Measurements from ENCODE around the gene SHC4.

Gene SHC4

DNA sequence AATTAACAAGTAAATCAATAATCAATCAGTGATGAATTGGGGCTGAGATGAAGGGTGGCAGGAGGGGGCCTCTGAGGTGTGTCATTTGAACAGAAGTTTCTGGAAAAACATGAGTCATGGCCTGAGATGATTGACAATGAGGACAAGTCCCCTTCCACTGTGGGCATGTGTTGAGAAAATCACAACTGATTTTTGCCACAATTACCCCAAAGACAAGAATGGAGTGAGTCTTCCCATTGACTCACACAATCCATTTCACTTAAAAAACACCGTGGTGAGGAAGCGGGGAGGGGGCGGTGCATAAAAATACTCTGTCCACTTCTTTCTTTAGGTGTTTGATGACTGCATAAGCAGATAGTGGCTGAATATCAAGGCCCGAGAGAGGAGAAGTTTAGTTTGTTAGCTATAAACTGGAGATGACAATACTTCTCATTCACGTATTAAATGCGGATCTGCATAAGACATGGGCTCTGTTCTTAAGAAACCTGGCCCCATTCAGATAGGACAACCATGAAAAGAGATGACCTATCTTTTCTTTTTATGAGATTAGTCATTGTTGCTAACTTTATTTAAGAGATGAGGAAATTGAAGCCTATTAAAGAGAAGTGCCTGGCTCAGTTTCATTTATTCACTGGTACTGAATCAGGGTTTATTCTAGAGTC lies 34.7 kb downstream of the SHC4 start:
- H3K4me3 ChIP-seq (replicated peaks; ENCODE audit: low read depth, low read length), result no peak overlapping the region
- TF ChIP-seq, protein P1, sequence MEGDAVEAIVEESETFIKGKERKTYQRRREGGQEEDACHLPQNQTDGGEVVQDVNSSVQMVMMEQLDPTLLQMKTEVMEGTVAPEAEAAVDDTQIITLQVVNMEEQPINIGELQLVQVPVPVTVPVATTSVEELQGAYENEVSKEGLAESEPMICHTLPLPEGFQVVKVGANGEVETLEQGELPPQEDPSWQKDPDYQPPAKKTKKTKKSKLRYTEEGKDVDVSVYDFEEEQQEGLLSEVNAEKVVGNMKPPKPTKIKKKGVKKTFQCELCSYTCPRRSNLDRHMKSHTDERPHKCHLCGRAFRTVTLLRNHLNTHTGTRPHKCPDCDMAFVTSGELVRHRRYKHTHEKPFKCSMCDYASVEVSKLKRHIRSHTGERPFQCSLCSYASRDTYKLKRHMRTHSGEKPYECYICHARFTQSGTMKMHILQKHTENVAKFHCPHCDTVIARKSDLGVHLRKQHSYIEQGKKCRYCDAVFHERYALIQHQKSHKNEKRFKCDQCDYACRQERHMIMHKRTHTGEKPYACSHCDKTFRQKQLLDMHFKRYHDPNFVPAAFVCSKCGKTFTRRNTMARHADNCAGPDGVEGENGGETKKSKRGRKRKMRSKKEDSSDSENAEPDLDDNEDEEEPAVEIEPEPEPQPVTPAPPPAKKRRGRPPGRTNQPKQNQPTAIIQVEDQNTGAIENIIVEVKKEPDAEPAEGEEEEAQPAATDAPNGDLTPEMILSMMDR (IDR thresholded peaks at IDR 0.05; ENCODE audit: low read length, missing control alignments), result no peak
- DNase-seq (ENCODE audit: low read depth), result no peak

DNA sequence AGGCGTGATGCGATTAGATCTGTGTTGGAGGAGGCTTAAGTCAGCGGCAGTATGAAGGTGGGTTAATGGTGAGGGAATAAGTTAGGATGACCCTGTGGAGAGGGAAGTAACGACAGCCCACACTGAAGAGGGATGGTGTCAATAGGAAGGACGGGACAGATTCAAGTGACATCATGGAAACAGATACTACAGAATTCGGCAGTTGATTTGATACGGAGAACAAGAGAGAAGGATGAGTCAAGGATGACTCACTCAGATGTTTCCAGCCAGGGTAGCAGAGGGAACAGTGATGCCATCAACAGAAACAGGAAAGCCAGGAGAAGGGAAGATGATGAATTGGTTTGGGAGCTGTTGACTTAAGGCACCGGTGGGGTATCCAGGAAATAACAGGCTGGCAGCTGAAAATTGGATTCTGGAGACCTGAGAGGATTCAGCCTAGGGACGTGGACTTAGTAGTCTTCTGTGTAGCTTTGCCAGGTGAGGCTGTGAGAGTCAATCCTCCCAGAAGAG lies 38.0 kb downstream of the SHC4 start:
- DNase-seq (ENCODE audit: low read depth), result peak; percentile 89
- TF ChIP-seq, protein P1 (IDR thresholded peaks at IDR 0.05; ENCODE audit: low read length, missing control alignments), result no peak
- H3K4me3 ChIP-seq (replicated peaks; ENCODE audit: low read depth, low read length), result no peak overlapping the region

- DNase-seq (ENCODE audit: low read depth), result no peak
- H3K4me3 ChIP-seq (replicated peaks; ENCODE audit: low read depth, low read length), result no peak overlapping the region
- TF ChIP-seq, protein P1 (IDR thresholded peaks at IDR 0.05; ENCODE audit: low read length, missing control alignments), result no peak
Measured at GRCh38 chr15:48924528-48925393, 39.0 kb downstream of the SHC4 start.

- TF ChIP-seq, protein P1 (IDR thresholded peaks at IDR 0.05; ENCODE audit: low read length, missing control alignments), result no peak
- DNase-seq (ENCODE audit: low read depth), result no peak
- H3K4me3 ChIP-seq (replicated peaks; ENCODE audit: low read depth, low read length), result no peak overlapping the region
Measured at GRCh38 chr15:48922046-48922445, 41.7 kb downstream of the SHC4 start.

GRCh38 chr15:48916721-48917120 lies 47.0 kb downstream of the SHC4 start:
- DNase-seq (ENCODE audit: low read depth), result no peak
- H3K4me3 ChIP-seq (replicated peaks; ENCODE audit: low read depth, low read length), result no peak overlapping the region
- TF ChIP-seq, protein P1 (IDR thresholded peaks at IDR 0.05; ENCODE audit: low read length, missing control alignments), result no peak

GRCh38 chr15:48915861-48916260 lies 47.9 kb downstream of the SHC4 start:
- no peak overlapping the region for H3K4me3 ChIP-seq (replicated peaks; ENCODE audit: low read depth, low read length)
- no peak for DNase-seq (ENCODE audit: low read depth)
- TF ChIP-seq, protein P1 (IDR thresholded peaks at IDR 0.05; ENCODE audit: low read length, missing control alignments), result no peak
